GM20431 (cell line): ENCODE data around the gene FOXP1.
"Not testable (repeated sequence)": the region's sequence is repeated elsewhere in the genome, so short reads cannot be mapped to it uniquely, and the experiment has no call there.

Experiments
- in situ Hi-C: fragments of 300-500 bp; cut with MseI, MboI; formaldehyde crosslinking; loops from one replicate; pipeline ENCODE4 v1.15.0; 2020; ENCODE audit warnings: low sequenced_read_pairs; ENCODE audit not compliant: unreplicated experiment

The FOXP1 gene

GRCh38 chr3:71441217-71441924 is 142.2 kb downstream of the FOXP1 start:
- in situ Hi-C loops, result no loop called here

- in situ Hi-C loops, result no loop called here
Measured at GRCh38 chr3:71438904-71439303, 144.6 kb downstream of the FOXP1 start.

GRCh38 chr3:71438071-71438685 is 145.3 kb downstream of the FOXP1 start:
- in situ Hi-C loops, result no loop called here

- in situ Hi-C loops, result no loop called here
Measured at GRCh38 chr3:71436337-71436736, 147.2 kb downstream of the FOXP1 start.

- in situ Hi-C loops, result not testable (repeated sequence)
Measured at GRCh38 chr3:71435836-71436235, 147.7 kb downstream of the FOXP1 start.

GRCh38 chr3:71433631-71434030 is 149.9 kb downstream of the FOXP1 start:
- in situ Hi-C loops, result no loop called here

GRCh38 chr3:71432044-71432975 is 151.2 kb downstream of the FOXP1 start:
- in situ Hi-C loops, result no loop called here

- in situ Hi-C loops, result no loop called here
Measured at GRCh38 chr3:71430941-71431552, 152.5 kb downstream of the FOXP1 start.

GRCh38 chr3:71429597-71429988 is 153.9 kb downstream of the FOXP1 start:
- in situ Hi-C loops, result no loop called here

GRCh38 chr3:71428841-71429596 is 154.5 kb downstream of the FOXP1 start:
- in situ Hi-C loops, result no loop called here

- in situ Hi-C loops, result no loop called here
Measured at GRCh38 chr3:71425491-71426071, 157.9 kb downstream of the FOXP1 start.

GRCh38 chr3:71423151-71423906 is 160.2 kb downstream of the FOXP1 start:
- in situ Hi-C loops, result no loop called here

- in situ Hi-C loops, result no loop called here
Measured at GRCh38 chr3:71421820-71422566, 161.5 kb downstream of the FOXP1 start.

- in situ Hi-C loops, result no loop called here
Measured at GRCh38 chr3:71421475-71421819, 162.1 kb downstream of the FOXP1 start.

GRCh38 chr3:71419369-71419768 is 164.2 kb downstream of the FOXP1 start:
- in situ Hi-C loops, result no loop called here

- in situ Hi-C loops, result no loop called here
Measured at GRCh38 chr3:71417791-71418190, 165.7 kb downstream of the FOXP1 start.

- in situ Hi-C loops, result no loop called here
Measured at GRCh38 chr3:71416876-71417275, 166.7 kb downstream of the FOXP1 start.

- in situ Hi-C loops, result no loop called here
Measured at GRCh38 chr3:71415681-71416122, 167.8 kb downstream of the FOXP1 start.
